Keratinocyte (primary cell): ENCODE measurements around the gene FGGY.

Experiments
- CTCF ChIP-seq, 3 experiments: IDR thresholded peaks in 1 of 3; conservative IDR thresholded peaks in 1 of 3; optimal IDR thresholded peaks in 1 of 3; 2 replicates in 2 of 3; 3 replicates in 1 of 3; pipeline versions ENCODE3 to v1.5.1; 2011; ENCODE audit warnings: low read length in 3 of 3, mild to moderate bottlenecking in 3 of 3, moderate library complexity in 2 of 3, control low read depth in 1 of 3, inconsistent platforms in 1 of 3; ENCODE audit not compliant: insufficient read depth in 2 of 3; ENCODE audit errors: extremely low read depth in 1 of 3
- EZH2 ChIP-seq: IDR thresholded peaks from one replicate; pipeline ENCODE4 v1.6.1; 2012; ENCODE audit warnings: inconsistent platforms, mild to moderate bottlenecking, low read length, moderate library complexity

GRCh38 chr1:59597420-59598119, 300.7 kb downstream of the FGGY start:
- TF ChIP-seq EZH2 (no peak), CTCF (optimal IDR thresholded peaks at IDR 0.05 in 1 of 3, IDR thresholded peaks at IDR 0.05 in 1 of 3, conservative IDR thresholded peaks at IDR 0.05 in 1 of 3; ENCODE audit: extremely low read depth in 1 of 3, insufficient read depth in 2 of 3, low read length in 3 of 3) (no peak)
